GM12873 (cell line): Measurements from ENCODE around the gene SBSN.
A peak's percentile ranks its signal among the peaks of the same experiment; 100 is the strongest.

Experiments used
- CTCF ChIP-seq: IDR thresholded peaks from 2 replicates; pipeline ENCODE4 v1.5.1; 2012; ENCODE audit warnings: low read depth, mild to moderate bottlenecking, moderate library complexity, low read length, control low read depth; ENCODE audit not compliant: insufficient read depth; ENCODE audit errors: missing control alignments

Gene SBSN

DNA sequence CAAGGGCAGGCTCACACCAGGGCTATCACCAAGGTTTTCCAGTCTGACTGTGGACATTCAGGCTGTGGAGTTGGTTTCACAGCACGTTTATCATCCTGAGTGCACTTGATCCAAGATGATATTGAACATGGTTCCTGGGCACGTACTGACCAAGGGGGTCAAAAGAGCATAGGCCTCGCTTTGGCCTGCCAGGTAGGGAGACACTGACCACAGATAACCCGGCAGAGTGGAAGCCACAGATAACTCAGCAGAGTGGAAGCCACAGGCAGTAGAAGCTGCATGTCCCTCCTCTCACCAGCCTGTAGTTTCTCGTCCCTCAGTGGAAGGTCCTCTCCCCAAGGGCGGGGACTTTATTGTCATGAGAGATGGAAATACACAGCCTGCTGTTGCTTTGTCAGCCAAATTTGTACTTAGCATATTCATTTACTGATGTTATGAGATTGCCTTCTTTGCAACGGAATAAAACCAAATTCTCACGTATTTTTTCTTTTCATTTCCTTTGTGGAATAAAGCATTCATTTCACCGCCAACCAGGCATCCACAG lies 29.1 kb downstream of the SBSN start:
- TF ChIP-seq CTCF: no peak

- no peak for TF ChIP-seq CTCF
These were observed 29.9 kb downstream of the SBSN start for GRCh38 chr19:35498220-35498619.

- TF ChIP-seq CTCF: no peak
These were observed 30.7 kb downstream of the SBSN start for GRCh38 chr19:35497406-35497805.

DNA sequence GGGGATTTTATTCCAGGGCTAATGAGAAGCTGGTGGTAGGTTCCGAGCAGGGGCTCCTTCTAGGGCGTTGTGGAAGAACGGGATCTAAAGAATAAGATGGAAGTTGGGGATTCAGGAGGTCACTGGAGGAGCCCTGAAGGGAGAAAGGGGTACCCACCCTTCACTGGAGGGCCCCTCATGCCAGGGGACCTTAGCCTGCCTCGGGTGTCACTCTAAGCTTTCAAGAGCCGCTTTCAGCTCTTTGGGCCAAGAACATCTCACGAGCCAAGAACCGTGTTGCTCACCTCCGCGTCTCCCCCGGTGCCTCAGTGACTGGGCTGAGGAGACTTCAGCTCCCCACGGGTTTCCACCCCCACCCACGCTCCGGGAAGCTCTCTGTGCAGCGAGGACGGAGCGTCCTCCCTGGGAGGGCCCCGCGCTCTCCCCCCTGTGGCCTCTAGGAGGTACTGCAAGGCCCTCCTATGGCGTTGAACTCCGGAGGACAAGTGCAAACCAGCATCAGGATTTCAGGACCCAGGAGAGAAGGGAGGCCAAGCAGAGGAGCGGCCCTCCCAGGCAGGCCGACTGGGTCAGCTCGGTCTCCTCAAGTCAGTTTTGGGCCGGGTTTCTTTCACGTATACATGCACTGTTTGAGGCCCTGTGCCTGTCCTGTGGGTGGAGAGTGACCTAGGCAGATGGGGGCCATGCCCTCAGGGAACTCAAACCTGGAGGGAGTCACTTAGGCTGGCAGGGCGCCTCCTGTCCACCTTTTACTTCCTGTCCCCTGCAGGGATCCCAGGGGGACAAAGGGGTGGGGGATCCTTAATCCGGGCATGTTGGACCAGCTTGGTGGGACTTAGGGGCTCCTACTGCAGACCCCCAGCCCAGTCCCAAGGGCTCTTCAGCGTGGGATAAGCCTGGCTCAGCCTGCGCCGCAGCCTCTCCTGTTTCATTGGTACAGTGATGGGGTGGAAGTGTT lies 32.7 kb downstream of the SBSN start:
- peak; percentile 99 for TF ChIP-seq CTCF

DNA sequence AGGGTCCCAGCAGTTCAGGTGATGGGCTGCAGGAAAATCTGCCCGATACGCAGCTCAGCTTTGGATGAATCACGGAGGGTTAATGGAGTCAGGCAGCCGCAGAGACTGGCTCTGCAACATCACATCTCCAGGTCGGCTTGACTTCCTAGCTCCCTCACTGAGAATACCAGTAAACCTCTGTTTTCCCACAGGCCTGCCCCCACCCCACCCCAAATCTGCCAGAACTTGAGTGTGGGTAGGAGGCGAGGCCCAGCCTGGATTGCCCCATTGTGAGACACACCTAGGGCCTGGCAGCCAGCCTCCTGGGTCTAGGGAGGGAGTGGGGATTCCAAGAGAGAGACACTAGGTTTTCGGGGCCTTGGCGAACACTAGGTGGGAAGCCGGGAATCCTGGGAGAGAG lies 34.1 kb downstream of the SBSN start:
- TF ChIP-seq CTCF: no peak

GRCh38 chr19:35491836-35492360 lies 36.2 kb downstream of the SBSN start:
- TF ChIP-seq CTCF: no peak

- no peak for TF ChIP-seq CTCF
These were observed 37.7 kb downstream of the SBSN start, which contains the start of gene KRTDAP for GRCh38 chr19:35490364-35490763. Gene KRTDAP (minus strand): TSS chr19:35490464. CDS start chr19:35490442, 22 bp downstream.
